ENCODE data around the gene CCDC85C.

The CCDC85C gene

DNA sequence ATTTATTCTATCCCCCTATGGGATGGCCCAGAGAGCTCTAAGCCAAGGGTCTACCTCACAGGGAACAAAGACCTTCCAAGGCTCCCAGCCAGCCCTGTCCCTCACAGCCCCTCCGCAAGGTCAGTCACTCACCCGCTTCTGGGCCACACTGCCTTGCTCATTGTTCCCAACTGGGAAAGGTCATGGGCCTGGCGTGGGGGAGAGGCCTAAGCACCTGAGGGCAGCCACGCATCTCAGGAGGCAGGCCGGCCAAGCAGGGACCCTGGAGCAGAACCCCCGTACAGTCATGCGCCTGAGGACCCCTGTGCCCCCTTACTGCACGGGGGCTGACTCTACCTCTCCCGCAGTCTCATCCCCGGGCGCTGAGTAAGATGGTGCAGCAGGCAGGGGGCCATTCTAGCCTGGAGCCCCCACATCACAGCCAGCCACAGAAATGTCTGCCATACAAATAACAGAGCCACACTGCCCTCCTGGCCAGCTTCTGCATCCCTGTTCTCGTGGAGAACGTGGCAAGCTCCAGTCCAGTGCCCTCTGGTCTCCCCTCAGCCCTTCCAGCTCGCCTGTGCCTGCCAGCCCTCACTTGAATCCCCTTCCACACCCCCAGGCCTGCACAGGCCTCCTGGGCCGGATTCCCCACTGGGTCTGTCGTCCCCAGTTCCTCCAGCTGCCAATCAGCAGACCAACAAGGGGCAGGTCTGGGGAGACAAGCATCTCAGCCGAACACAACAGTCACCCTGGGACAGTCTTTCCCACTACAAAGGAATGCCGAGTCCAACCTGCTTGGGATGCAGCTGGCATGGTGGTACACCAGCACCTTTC lies 16.3 kb downstream of the CCDC85C start:
- DNase-seq = no peak

DNA sequence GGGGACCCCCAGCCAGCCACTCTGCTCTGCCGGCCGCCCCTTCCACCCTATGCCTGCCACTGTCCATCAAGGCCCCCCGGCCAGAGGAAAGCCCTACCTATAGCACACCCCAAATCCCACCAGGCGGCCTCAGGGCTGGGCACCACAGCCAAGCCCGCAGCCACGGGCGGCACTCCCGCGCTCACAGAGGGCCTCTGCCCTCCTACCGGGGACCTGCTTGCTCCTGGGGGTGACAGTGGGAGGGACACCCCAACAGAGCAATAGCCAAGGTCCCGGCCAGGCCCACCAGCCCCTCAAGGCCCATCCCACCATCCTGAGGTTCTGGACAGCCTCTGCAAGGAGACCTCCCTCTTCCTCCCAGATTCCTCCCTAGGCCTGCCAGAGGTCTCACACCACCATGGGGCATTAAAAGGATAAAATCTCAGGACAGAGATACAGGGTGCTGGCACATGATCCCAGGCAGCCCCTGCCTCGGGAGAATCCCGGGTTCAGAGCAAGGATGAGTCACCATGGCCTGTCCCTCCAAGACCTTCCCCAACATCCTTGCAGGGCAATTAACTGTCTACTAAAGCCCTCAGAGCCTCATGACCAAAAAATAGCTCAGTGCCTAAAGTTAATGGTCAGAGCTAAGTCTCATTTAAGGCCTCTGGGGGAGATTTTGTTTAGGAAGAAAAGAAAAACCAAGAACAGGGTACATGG lies 17.1 kb downstream of the CCDC85C start:
- no peak for DNase-seq

DNA sequence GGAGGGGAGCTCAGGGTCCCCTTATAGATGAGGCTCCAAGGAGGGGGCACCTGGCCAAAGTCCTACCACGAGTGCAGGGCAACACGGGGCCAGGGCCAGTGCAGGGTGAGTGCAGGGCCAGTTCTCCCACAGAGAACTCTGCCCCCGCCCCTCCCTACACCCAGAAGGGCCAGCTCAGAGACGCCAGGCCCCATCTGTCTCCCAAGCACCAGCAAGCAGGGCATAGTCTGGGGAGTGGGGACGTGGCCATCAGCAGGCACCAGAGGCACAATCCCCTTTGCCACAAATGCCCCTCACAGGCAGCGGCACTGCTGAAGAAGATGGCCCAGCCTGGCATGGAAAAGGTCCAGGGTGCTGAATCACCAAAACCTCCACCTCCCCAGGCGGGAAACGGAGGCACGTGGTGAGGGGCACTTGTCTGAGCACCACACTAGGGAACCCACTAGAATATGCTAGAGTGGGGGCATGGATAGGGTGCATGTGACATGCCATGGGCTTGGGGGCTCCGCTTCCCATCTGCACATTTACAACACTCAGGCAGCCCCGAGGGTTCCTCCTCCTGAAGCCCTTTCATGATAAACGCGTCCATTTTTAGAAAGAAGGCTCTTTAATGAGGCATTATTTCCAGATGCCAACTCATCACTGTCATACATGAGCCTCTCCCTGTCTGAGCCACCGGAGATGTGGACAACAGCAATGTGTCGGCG lies 17.8 kb downstream of the CCDC85C start:
- DNase-seq = no peak

DNA sequence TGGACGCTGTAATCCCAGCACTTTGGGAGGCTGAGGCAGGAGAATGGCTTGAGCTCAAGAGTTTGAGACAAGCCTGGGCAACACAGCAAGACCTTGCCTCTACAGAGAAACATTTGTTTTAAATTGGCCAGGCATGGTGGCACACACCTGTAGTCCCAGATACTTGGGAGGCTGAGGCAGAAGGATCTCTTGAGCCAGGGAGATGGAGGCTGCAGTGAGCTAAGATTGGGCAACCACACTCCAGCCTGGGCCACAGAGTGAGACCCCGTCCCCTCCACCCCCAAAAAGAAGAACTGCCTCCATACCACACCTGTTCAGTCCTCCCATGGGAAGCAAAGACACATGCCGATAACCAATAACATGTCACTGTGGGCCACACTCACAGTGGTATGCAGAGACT lies 19.2 kb downstream of the CCDC85C start:
- DNase-seq = no peak

DNA sequence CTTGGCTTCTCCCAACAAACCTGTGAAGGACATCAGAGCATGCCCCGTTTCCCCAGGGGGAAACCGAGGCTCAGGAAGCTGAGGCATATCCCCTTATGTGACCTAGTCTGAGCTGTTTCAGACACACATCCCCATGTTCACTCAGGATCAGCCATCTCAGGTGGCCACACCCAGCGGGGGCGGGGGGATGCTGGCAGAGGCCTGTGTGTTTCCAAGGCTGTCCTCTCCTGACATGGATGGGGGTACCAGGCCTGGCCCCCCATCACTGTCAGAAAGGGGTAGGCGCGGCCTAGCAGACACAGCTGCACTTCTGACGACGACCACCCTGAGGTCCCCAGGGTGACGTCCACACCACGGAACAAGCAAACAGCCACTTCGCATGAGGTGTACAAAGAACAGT lies 22.1 kb downstream of the CCDC85C start:
- no peak for DNase-seq

DNA sequence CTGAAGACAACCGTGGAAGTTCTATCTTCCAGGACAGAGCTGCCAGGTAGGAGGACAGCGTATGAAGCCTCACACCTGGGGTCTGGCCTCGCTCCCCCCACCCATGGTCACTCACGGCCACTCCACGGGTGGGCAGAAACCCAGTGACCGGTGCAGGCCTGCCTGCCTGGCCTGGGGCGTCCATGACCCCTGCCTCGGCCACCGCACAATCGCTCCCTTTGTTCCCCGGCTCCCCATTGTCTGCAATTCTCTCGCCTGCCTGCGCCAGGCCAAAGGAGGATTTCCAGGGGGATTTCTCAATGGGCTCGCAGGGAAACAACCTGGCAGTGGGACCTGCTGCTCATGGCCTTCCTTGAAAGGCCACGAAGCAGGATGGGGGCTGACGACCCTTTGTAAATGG lies 22.6 kb downstream of the CCDC85C start:
- no peak for DNase-seq

DNA sequence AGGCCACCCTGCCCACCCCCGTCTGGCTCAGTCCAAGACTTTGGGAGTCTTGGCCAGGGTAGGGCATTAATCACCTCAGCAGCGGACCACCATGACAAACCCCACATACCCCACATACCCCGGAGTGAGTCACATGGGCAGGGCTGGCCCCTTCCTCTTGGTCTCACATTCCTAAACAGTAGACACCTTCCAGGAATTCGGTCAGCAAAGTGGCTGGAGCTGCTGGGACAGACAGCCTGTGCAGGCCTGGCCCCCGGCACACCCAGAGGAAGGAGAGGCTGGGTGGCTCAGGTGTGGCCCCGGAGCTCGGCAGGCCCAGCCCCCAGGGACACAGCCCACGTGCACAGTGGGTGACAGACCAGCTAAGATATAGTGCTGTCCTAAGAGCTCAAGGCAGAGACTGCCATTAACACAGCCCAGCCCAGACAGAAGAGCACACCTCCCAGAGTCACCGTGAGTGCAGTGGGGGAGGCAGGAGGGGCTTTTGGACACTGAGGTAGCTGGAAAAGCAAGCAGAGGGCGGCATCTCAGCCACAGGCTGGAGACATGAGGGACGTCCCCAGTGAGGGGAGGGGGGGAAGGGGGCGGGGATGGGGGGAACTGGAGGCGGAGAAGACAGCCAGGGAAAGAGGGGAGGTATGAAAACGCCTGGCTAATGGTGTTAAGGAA lies 24.0 kb downstream of the CCDC85C start:
- DNase-seq = no peak

DNA sequence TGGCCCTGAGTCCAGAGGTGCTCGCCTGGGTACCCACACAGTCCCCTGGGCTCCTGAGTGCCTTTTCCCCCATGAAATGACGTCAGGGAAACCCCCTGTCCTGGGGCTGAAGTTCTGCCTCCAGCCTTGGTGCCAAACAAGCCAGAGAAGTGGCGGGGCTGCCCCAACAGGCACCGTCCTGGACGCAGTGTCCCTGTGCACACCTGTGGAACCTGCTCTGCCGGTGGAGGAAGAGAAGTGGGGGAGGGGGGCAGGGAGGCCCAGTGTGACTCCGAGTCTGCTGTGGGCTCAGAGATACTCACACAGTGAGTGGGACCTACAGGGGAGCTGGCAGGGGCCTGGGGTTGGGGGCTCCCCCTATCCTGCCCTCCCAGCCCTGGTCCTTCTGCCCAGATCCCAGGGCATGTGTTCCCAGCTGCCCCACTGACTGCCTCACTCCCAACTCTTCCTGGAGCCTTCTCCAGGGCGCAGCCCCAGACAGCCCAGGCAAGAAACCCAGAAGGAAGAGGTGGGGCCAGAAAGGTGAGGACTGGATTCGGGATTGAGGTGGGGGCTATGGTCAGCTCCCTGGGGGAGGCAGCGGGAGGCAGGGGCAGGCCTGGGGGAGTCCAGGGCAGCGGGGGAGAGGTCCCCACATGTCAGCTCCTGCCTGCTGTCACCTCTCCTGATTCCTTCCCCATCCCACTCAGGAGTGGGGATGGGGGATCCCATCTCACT lies 24.7 kb downstream of the CCDC85C start:
- DNase-seq = no peak

DNA sequence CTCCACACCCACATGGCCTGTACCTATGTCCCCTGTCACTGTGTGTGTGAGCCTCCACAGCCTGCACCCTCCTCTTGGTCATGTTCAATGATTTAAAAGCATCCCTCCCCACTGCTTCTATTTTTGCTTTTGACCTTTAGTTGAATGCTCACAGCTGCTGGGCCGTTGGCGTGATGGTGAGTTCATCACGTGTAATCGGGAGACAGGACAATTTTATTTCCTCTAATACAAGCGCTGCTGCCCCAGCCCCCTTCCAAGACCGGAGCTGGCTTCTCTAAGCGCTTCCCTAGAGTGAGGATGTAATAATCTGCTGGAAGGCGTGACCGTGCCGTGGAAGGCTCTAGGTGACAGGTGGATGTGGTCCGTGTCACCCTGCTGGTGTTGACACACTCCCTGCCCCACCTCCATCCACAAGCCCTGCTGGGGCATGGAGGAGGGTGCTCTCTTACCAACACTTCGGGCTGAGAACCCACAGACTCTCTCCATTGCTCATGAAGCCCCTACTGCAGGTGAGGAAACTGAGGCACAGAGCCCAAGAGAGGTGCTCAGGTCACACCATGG lies 25.4 kb downstream of the CCDC85C start:
- DNase-seq = no peak

DNA sequence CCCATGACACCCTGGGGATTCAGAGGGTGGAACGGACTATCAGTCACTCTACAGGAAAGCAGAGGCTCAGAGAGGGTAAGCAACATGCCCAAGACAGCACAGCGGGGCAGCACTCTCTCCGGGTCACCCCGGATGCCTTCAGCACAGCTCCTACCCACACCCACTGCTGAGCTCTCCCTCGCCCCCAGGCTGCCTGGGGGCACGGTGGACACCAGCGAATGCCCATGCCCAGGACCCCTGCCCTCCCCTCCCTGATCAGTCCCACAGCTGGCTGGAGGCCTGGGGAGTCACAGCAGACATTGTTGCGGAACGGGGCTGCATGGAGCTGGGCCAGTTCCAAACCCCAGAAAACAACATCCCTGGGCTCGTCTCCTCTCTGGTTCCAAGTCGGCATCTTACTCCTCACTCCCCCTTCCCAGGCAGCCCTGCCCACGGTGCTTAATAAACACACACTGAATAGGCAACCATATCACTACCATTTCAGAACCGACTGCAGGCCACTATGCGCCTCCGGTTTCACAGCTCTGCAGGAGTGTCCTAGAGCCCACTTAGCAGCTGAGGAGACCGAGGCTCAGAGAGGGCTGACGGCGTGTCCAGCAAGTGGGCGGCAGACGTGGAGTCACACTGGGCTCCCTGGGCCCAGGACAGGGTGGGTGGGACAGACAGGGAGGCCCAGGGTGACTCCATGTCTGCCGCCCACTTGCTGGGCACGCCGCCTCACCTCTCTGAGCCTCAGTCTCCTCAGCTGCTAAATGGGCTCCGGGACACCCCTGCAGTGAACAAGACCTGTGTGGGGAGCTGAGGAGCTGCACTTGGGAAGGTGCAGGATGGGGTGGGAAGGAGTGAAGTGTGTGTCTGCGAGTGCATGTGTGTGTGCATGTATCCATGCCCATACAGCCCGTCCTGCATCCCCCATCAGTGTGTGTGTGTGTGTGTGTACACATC lies 27.0 kb downstream of the CCDC85C start:
- DNase-seq = no peak

DNA sequence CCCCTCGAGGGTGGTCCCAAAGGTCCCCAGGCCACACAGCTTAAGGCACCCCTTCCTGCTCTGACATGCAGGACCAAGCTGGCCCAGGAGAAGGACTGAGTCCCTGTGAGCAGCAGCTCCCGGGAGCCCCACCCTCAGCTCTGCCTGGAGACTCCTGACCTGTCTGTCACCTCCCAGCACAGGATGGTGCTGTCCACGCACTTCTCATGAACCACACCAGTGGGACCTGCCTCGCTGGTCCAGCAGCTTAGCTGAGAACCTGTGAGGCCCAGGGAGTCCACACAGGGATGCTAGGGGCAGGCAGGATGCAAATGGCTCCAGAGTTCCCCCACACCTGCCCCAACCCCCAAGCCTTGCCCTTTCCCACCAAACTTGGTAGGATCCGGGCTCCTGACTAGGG lies 27.7 kb downstream of the CCDC85C start:
- no peak for DNase-seq

DNA sequence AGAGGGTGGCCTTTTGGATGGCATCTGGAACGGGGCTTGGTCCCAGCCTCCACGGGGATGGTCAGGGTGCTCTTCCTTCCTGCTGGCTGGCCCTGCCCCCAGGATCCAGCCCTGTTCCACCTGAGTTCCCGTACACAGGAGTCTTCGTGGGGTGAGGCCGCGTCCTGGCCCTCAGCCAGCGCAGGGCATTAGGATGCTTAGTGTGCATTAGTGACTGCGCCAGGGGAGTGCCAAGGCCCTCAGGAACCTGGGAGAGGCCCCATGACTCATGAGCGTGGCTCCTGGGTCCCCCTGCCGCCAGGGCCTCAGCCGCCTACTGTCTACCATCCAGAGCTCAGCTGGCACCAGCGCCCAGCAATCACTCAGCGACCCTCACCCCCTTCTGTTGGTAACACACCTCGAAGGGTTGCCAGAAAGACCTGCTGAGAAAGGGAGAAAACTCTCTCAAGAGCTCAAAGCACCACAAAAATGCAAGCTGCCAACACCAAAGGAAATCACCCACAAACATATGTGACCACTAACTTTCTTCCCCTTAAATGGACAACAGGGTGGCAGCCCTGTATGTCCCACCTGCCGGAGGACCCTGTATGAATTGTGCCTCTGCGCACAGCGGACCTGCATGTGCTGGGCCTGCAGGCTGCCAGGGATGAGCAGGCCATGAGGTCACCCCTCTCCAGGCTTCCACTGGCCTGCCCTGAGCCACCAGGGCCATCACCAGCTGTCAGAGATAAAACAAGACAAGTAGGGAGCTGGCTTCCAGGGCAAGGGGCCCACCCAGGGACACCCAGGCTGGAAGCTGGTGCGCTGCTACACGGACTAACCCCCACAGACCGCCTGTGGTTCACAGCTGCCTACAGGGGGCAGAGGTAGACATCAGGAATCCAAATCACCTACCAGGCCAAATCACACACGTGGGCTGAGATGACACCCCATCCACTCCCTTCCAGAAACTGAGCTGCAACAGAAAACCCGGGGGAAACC lies 28.7 kb downstream of the CCDC85C start:
- DNase-seq = no peak

DNA sequence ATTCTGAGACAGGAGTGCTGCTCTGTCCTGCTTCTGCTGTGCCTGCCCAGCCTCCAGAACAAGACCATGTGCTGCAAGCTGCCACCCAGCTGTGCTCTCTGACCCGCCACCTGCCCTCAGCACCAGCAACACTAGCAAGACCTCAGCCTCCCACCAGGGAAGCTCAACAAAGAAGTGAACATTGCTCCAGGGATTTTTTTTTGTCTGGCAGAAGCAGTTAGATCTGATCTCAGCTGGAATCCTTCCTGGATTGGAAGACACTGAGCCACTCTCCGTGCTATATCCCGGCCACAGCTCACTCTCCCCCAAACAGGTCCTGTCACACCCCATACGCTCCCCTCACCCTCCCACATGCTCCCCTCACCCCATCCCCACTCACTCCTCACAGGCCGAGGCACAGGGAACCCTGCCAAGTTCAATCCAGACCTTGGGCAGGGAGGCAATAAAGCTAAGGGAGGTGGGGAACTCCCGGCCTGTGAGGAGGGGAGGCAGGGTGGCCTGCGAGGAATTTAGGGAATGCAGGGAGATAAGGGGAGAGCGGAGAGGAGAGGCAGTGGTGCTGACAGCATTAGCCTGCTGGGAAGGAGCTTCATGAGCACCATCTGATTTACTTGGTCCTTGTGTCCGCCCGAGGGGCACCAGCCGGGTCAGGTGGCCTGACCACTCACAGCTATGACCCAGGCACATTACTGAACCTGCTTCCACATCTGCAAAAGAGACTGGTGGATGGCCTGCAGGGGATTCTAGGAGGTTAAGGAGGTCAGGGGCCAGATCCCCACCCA lies 29.7 kb downstream of the CCDC85C start:
- DNase-seq = no peak

DNA sequence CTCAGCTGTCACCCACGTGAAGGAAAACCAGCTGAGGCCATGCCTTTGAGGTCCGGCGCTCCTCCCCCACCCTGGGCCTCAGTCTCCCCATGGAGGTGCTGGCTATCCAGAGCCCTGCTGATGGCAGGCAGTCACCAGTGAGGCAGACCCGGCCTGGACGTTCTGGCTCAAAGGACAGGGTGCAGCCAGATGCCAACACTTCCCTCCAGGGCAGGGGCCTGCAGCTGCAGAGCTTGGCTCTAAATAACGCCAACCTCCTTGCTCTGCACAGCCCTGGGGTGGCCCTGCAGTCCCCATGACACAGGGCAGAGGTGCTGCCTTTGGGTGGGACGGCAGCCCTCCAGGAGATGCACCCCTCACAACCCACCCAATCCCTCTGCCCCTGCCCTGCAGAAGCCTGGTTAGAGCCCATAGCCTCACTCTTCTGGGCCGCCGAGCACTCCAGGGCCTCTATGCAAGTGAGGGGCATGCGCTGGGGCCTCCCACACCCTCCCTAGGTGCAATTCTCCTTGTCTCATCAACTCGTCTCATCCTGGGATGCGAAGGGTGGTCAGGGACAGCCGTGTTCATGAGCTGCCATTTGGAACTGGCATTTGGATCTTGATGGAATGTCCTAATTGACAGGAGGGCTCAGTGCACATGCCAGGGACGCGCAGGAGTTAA lies 30.4 kb downstream of the CCDC85C start:
- no peak for DNase-seq

DNA sequence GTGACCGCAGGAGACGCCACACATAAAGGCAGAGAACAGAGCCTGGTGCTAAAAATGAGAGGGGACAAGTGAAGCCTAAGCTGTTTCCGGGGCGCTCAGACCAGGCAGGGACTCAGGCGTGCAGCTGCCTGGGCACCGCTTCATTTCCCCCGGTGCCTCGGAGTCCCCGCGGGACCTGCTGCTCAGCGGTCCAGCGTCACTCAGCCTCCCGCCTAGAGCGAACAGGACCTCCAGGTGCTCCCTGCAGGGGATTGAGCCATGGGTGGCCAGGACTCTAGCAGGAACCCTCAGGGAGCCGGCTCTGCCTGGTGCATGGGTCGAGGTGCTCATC lies 31.0 kb downstream of the CCDC85C start:
- DNase-seq = no peak

DNA sequence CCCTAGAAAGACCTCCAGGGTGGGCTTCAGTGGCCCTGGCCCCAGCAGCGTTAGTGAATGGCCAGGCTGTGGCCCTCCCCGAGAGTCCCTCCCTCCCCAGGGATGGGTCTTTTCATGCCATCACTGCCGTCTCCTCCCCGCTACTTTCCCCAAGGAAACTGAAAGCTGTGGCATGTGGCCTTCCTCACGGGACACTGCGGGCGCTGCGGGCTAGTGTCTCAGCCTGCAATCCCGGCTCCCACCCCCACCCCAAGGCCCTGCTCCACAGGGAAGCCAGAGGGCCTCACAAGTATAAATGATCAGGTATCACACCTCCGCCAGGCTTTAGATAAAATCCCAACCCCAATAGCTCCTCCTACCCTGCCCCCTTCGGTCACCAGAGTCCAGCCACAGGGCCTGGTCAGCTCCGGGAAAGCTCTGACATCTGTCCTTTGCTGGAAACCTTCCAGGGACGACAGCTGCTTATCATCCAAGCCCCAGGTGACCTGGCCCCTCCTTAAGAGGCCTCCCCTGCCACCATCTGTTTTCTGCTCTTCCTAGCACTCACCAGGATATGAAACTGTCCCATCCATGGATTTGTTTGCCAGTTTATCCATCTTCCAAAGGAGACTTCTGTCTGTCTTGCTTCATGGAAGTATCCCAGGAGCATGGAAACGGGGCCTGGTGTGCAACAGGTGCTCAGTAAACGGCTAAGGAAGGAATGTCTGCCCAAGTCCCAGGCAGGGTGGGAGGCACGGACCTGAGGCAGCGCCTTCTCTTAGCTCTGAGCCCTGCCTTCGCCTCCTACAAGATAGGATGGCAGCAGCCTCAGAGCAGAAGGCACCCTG lies 31.6 kb downstream of the CCDC85C start:
- no peak for DNase-seq

DNA sequence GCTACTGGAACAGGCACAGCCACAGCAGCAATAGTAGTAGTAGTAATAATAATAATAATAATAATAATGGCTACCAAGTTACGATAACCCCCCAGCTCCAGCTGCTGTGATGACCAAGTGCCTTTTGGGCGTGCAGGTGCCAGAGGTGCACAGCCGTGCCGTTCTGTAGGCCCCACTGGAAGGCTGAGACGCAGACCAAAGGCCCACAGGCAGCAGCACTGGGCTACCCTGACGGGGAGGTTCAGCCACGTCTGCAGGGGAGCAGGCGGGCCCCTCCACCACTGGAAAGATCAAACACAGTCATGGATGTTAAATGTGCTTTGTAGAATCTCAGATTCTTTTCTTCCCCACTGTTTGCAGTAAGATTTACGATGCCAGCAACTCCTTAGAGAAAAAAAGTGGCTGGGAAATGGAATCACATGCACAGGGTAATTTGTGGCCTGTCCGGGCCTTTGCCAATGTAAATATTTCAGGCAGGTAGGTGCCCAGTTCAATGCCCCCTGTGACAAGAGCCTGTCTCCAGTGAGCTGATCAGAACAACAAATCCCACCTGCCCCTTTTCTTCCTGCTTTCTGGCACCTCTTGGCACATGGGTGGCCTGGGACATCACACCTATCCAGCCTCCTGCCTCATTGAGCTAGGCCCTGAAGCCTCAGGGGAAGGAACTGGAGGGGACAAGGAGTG lies 32.6 kb downstream of the CCDC85C start:
- DNase-seq = no peak
